Neural cell (in vitro differentiated cells): ENCODE results near the gene CRCP. TPM values are rescaled to one million over a fixed set of nuclear protein-coding genes. Genes with fewer than 3 reads are reported as not detected.

Source experiments
- H2AFZ ChIP-seq: fragments of 200-600, 300-800 bp; sonication (generic), shearing (Covaris generic); 2 replicates; pipeline ENCODE4 v1.6.0; 2014; ENCODE audit warnings: low read depth, mild to moderate bottlenecking, antibody characterized with exemption, low read length, moderate library complexity
- H3F3A ChIP-seq: fragments of 200-600 bp; shearing (Covaris generic); 2 replicates; pipeline ENCODE4 v1.6.1; 2016; ENCODE audit warnings: mild to moderate bottlenecking, moderate library complexity, mixed read lengths, antibody characterized with exemption, low read length; ENCODE audit not compliant: insufficient read depth, poor library complexity, severe bottlenecking
- H3K27ac ChIP-seq: fragments of 200-600, 300-800 bp; sonication (generic), shearing (Covaris generic); 2 replicates; pipeline ENCODE4 v1.5.1; 2014; ENCODE audit warnings: mild to moderate bottlenecking, low read length, moderate library complexity
- H3K27me3 ChIP-seq: fragments of 300-800, 200-600 bp; sonication (generic), shearing (Covaris generic); 2 replicates; pipeline ENCODE4 v1.6.0; 2014; ENCODE audit warnings: mild to moderate bottlenecking, low read depth, low read length, moderate library complexity; ENCODE audit not compliant: insufficient read depth
- H3K36me3 ChIP-seq: fragments of 300-800, 200-600 bp; sonication (generic), shearing (Covaris generic); 2 replicates; pipeline ENCODE4 v1.5.1; 2014; ENCODE audit warnings: mild to moderate bottlenecking, antibody characterized with exemption, low read length, moderate library complexity; ENCODE audit not compliant: insufficient read depth
- H3K4me2 ChIP-seq: fragments of 300-800, 200-600 bp; sonication (generic), shearing (Covaris generic); 2 replicates; pipeline ENCODE4 v1.6.0; 2014; ENCODE audit warnings: mild to moderate bottlenecking, low read length
- H3K4me3 ChIP-seq: fragments of 300-800, 200-600 bp; sonication (generic), shearing (Covaris generic); 2 replicates; pipeline ENCODE4 v1.5.1; 2014; ENCODE audit warnings: mild to moderate bottlenecking, low read length, moderate library complexity
- H3K79me2 ChIP-seq: fragments of 200-600 bp; shearing (Covaris generic); replicated peaks from 2 replicates; pipeline ENCODE4 v1.6.0; 2014; ENCODE audit warnings: mild to moderate bottlenecking, low read length, moderate library complexity; ENCODE audit not compliant: insufficient read depth
- H3K9ac ChIP-seq: fragments of 300-800, 200-600 bp; sonication (generic), shearing (Covaris generic); 2 replicates; pipeline ENCODE4 v1.6.1; 2016; ENCODE audit warnings: mild to moderate bottlenecking, low read length, mixed read lengths
- H3K9me2 ChIP-seq: fragments of 200-600 bp; shearing (Covaris generic); 2 replicates; pipeline ENCODE4 v1.6.1; 2016; ENCODE audit warnings: mild to moderate bottlenecking, low read length, mixed read lengths; ENCODE audit not compliant: insufficient read depth
- H3K9me3 ChIP-seq: fragments of 200-600, 300-800 bp; sonication (generic), shearing (Covaris generic); 2 replicates; pipeline ENCODE4 v1.6.1; 2016; ENCODE audit warnings: mild to moderate bottlenecking, mixed run types, low read length, moderate library complexity, mixed read lengths
- H4K20me1 ChIP-seq: fragments of 200-600 bp; shearing (Covaris generic); 2 replicates; pipeline ENCODE4 v1.6.1; 2016; ENCODE audit warnings: mild to moderate bottlenecking, mixed run types; ENCODE audit not compliant: insufficient read depth
- CTCF ChIP-seq: fragments of 450-650 bp; IDR thresholded peaks from 2 replicates; pipeline ENCODE4 v1.5.1; 2014; ENCODE audit warnings: antibody characterized with exemption, mild to moderate bottlenecking, moderate library complexity; ENCODE audit not compliant: poor library complexity, severe bottlenecking
- EP300 ChIP-seq: fragments of 450-650 bp; conservative IDR thresholded peaks from 2 replicates; pipeline ENCODE4 v1.6.1; 2014; ENCODE audit warnings: antibody characterized with exemption, mild to moderate bottlenecking, moderate library complexity; ENCODE audit not compliant: poor library complexity, severe bottlenecking
- EZH2 ChIP-seq: fragments of 200-600, 300-800 bp; shearing (Covaris generic), sonication (generic); IDR thresholded peaks from 2 replicates; pipeline ENCODE4 v1.6.1; 2014; ENCODE audit warnings: antibody characterized with exemption, low read length, borderline replicate concordance, mild to moderate bottlenecking; ENCODE audit not compliant: insufficient read depth, poor library complexity, severe bottlenecking
- MXI1 ChIP-seq: fragments of 450-650 bp; conservative IDR thresholded peaks from 2 replicates; pipeline ENCODE4 v1.6.1; 2014; ENCODE audit warnings: antibody characterized with exemption, mild to moderate bottlenecking; ENCODE audit not compliant: poor library complexity, severe bottlenecking
- POLR2AphosphoS5 ChIP-seq: IDR thresholded peaks from 2 replicates; pipeline ENCODE4 v1.6.1; 2012
- RAD21 ChIP-seq: fragments of 450-650 bp; conservative IDR thresholded peaks from 2 replicates; pipeline ENCODE4 v1.6.1; 2014; ENCODE audit warnings: antibody characterized with exemption, mild to moderate bottlenecking, moderate library complexity
- REST ChIP-seq: IDR thresholded peaks from 2 replicates; pipeline ENCODE4 v1.6.1; 2012; ENCODE audit warnings: borderline replicate concordance
- SMC3 ChIP-seq: fragments of 450-650 bp; conservative IDR thresholded peaks from 2 replicates; pipeline ENCODE4 v1.6.1; 2014; ENCODE audit warnings: antibody characterized with exemption, mild to moderate bottlenecking, moderate library complexity; ENCODE audit not compliant: poor library complexity
- TAF1 ChIP-seq: IDR thresholded peaks from 2 replicates; pipeline ENCODE4 v1.6.1; 2012; ENCODE audit warnings: low read depth
- polyA plus RNA-seq: library from polyadenylated mRNA; depleted of rRNA; stranded (reverse); fragments of >200 nt; gene quantifications from 2 replicates; pipeline ENCODE4 v1.2.3, GENCODE V29; 2014

The CRCP gene
- polyA plus RNA-seq, 1 donor from 2014 or later, result 53.6 TPM

- Histone ChIP-seq H3K4me2 (peak within 1 kb of the TSS; percentile 48), H3K27ac (peak within 1 kb of the TSS; percentile 20), H3K9ac (peak within 1 kb of the TSS; percentile 76), H3K9me3 (no peaks in the 10 kb centered on the region), H4K20me1 (no peaks in the 10 kb centered on the region), H3K4me3 (peak within 1 kb of the TSS; percentile 93), H3F3A (no peaks in the 10 kb centered on the region), H2AFZ (peak within 1 kb of the TSS; percentile 90), H3K27me3 (no peaks in the 10 kb centered on the region), H3K79me2 (no peaks in the 10 kb centered on the region), H3K9me2 (no peaks in the 10 kb centered on the region), H3K36me3 (no peaks in the 10 kb centered on the region)
- peak; percentile 47 for TF ChIP-seq CTCF
- TF ChIP-seq POLR2AphosphoS5, result peak; percentile 81
- TF ChIP-seq EZH2, result no peak
- peak; percentile 83 for TF ChIP-seq TAF1
- TF ChIP-seq REST, result peak; percentile 69
- no peak for TF ChIP-seq EP300
- TF ChIP-seq MXI1, result peak; percentile 76
- TF ChIP-seq RAD21, result peak; percentile 34
- TF ChIP-seq SMC3, result peak; percentile 46
Measured at GRCh38 chr7:66075590-66076461, 38.8 kb upstream of the CRCP start, which contains the start of gene ASL. Gene ASL (plus strand): TSS chr7:66075819. CDS start chr7:66076082, 263 bp downstream.

DNA sequence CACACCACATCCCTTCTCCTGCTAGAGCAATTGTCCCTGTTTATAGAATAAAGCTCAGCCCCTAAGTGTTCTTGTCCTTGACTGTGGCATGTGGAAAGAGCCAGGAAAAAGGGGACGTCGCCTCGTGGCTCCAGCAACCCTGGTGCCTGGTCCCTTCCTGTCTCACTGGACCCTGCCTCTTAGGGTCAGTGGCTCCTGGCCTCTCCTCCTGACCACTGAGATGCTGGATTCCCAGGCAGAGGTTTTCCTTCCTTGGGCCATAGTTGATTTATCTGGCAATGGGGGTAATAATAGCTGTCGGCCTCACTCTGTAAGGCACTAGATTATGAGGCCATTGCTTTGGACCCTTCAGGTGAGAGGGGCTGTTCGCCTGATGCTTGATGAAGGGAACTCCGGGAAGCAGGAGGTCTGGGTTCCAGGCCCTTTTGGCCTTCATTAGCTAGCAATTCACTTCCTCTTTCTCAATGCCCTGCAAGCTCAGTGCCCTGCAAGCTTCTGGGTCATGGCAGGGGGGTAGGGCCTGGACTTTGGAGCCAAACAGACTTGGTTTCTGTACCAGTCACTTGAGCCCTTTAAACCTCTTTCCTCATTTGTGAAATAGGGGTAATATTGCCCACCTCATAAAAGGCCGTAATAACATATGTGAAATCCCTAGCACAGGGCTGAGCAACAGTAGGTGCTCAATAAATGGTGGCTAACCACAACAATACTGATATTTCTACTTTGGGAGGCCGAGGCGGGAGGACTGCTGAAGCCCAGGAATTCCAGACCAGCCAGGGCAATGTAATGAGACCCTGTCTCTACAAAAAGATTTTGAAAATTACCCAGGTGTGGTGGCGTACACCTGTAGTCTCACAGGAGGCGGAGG is 38.0 kb upstream of the CRCP start:
- Histone ChIP-seq H3K4me2 (peak overlapping the region; percentile 11), H3K9me3 (no peaks in the 10 kb centered on the region), H3K9me2 (no peaks in the 10 kb centered on the region), H3F3A (no peaks in the 10 kb centered on the region), H4K20me1 (no peaks in the 10 kb centered on the region), H2AFZ (peak overlapping the region; percentile 90), H3K27ac (no peak overlapping the region), H3K27me3 (no peaks in the 10 kb centered on the region), H3K36me3 (no peaks in the 10 kb centered on the region), H3K4me3 (peak overlapping the region; percentile 93), H3K79me2 (no peaks in the 10 kb centered on the region), H3K9ac (peak overlapping the region; percentile 76)
- TF ChIP-seq CTCF, result no peak
- TF ChIP-seq TAF1, result no peak
- no peak for TF ChIP-seq MXI1
- TF ChIP-seq EP300, result no peak
- TF ChIP-seq SMC3, result no peak
- TF ChIP-seq EZH2, result no peak
- TF ChIP-seq RAD21, result no peak
- TF ChIP-seq REST, result no peak
- no peak for TF ChIP-seq POLR2AphosphoS5
